GM12878 (cell line): ENCODE measurements around the gene CTIF. TPM values are rescaled to one million over a fixed set of nuclear protein-coding genes. Genes with fewer than 3 reads are reported as not detected.
A peak's percentile ranks its signal among the peaks of the same experiment; 100 is the strongest.

ENCODE experiments used
- ATAC-seq: fragments of 200-7000 bp; cut with Tn5 transposase; 3 replicates; pipeline ENCODE4 v1.9.1; 2020; ENCODE audit warnings: mild to moderate bottlenecking, moderate library complexity
- BruUV-seq: library from RNA; stranded (reverse); fragments of 400-500 nt; replicated peaks from 2 replicates; lab custom pipeline; 2021; lab: Mats Ljungman, UMichigan
- CTCF ChIA-PET: fragments of 300-600 bp; sonication (Branson Sonifier 250); formaldehyde crosslinking; extraction: SDS; loops from one replicate; lab custom pipeline; 2021; ENCODE audit warnings: inconsistent platforms; lab: Yijun Ruan, JAX
- POLR2A ChIA-PET: fragments of 350-600 bp; formaldehyde crosslinking; extraction: SDS; loops from one replicate; lab custom pipeline; 2021; ENCODE audit warnings: inconsistent platforms; lab: Charles Lee
- RAD21 ChIA-PET: fragments of 300-600 bp; sonication (Branson Sonifier 250); formaldehyde crosslinking; loops from one replicate; lab custom pipeline; 2023; ENCODE audit warnings: antibody characterized with exemption; ENCODE audit not compliant: unreplicated experiment; lab: Charles Lee
- SMC1A ChIA-PET: fragments of 300-600 bp; sonication (Branson Sonifier 250); formaldehyde crosslinking; loops from one replicate; lab custom pipeline; 2023; ENCODE audit not compliant: unreplicated experiment, uncharacterized antibody; lab: Charles Lee
- DNase-seq: peaks from one replicate; pipeline ENCODE4 v3.0.0-alpha.2; 2011; ENCODE audit warnings: low read depth, low spot score
- FAIRE-seq: peaks from 3 replicates; lab custom pipeline; 2011; peaks lifted over from hg19 to GRCh38; lab: Jason Lieb, UNC
- H2AFZ ChIP-seq: 2 replicates; pipeline ENCODE4 v1.6.0; 2011; ENCODE audit warnings: low read depth, low read length, control low read depth; ENCODE audit not compliant: control insufficient read depth
- H3K27ac ChIP-seq: 2 replicates; pipeline ENCODE4 v1.5.1; 2011; ENCODE audit warnings: control low read depth; ENCODE audit not compliant: control insufficient read depth, insufficient read depth
- H3K27me3 ChIP-seq, 2 experiments: replicated peaks in 1 of 2; 2 replicates each; pipeline versions ENCODE4 v1.6.0 to v1.6.1; 2011; ENCODE audit warnings: low read length in 1 of 2; ENCODE audit not compliant: control insufficient read depth in 2 of 2, insufficient read depth in 2 of 2
- H3K36me3 ChIP-seq, 2 experiments: 2 replicates each; pipeline ENCODE4 v1.5.1; 2011; ENCODE audit warnings: low read length in 1 of 2; ENCODE audit not compliant: control insufficient read depth in 2 of 2, insufficient read depth in 2 of 2
- H3K4me1 ChIP-seq: 2 replicates; pipeline ENCODE4 v1.6.1; 2011; ENCODE audit warnings: mild to moderate bottlenecking, low read length, moderate library complexity, mixed read lengths; ENCODE audit not compliant: control insufficient read depth, insufficient read depth
- H3K4me2 ChIP-seq: 2 replicates; pipeline ENCODE4 v1.6.0; 2011; ENCODE audit warnings: control low read depth; ENCODE audit not compliant: control insufficient read depth, insufficient read depth
- H3K4me3 ChIP-seq: fragments of 200-600 bp; sonication (generic); 2 replicates; pipeline ENCODE4 v1.5.1; 2016
- H3K79me2 ChIP-seq: 2 replicates; pipeline ENCODE4 v1.6.0; 2011; ENCODE audit warnings: low read length; ENCODE audit not compliant: control insufficient read depth, insufficient read depth
- H3K9ac ChIP-seq: 2 replicates; pipeline ENCODE4 v1.8.0; 2011; ENCODE audit warnings: low read length, control low read depth, mixed read lengths; ENCODE audit not compliant: control insufficient read depth, insufficient read depth
- H3K9me3 ChIP-seq: replicated peaks from 3 replicates; pipeline ENCODE4 v1.5.1; 2011; ENCODE audit warnings: mild to moderate bottlenecking, low read length; ENCODE audit not compliant: control insufficient read depth, insufficient read depth
- H4K20me1 ChIP-seq: 2 replicates; pipeline ENCODE4 v1.6.0; 2011; ENCODE audit not compliant: control insufficient read depth, insufficient read depth
- BACH1 ChIP-seq: fragments of 450-650 bp; IDR thresholded peaks from 2 replicates; pipeline ENCODE4 v1.6.1; 2017; ENCODE audit warnings: mild to moderate bottlenecking, borderline replicate concordance
- CBFB ChIP-seq: IDR thresholded peaks from 2 replicates; pipeline ENCODE4 v1.6.1; 2016; ENCODE audit warnings: antibody characterized with exemption, low read depth
- CHD1 ChIP-seq: IDR thresholded peaks from 2 replicates; pipeline ENCODE4 v1.6.1; 2012; ENCODE audit warnings: low read depth, low read length, improper control_type of control experiment
- CHD4 ChIP-seq: fragments of 200-600 bp; sonication (generic); IDR thresholded peaks from 2 replicates; pipeline ENCODE4 v1.6.1; 2016; ENCODE audit warnings: mild to moderate bottlenecking
- CREM ChIP-seq: IDR thresholded peaks from 2 replicates; pipeline ENCODE4 v1.6.1; 2014; ENCODE audit warnings: antibody characterized with exemption, low read depth
- ELK1 ChIP-seq: IDR thresholded peaks from 2 replicates; pipeline ENCODE4 v1.6.1; 2012; ENCODE audit warnings: low read depth, low read length, improper control_type of control experiment
- IKZF2 ChIP-seq, 2 experiments: fragments of 450-650 bp; IDR thresholded peaks; 2 replicates each; pipeline ENCODE4 v1.6.1; 2017; ENCODE audit warnings: mild to moderate bottlenecking in 2 of 2, moderate library complexity in 2 of 2
- LARP7 ChIP-seq: fragments of 450-650 bp; IDR thresholded peaks from 2 replicates; pipeline ENCODE4 v1.6.1; 2017; ENCODE audit warnings: mild to moderate bottlenecking
- NBN ChIP-seq: fragments of 450-650 bp; IDR thresholded peaks from 2 replicates; pipeline ENCODE4 v1.6.1; 2016
- NFXL1 ChIP-seq: fragments of 450-650 bp; IDR thresholded peaks from 2 replicates; pipeline ENCODE4 v1.6.1; 2017; ENCODE audit warnings: antibody characterized with exemption, mild to moderate bottlenecking, borderline replicate concordance
- RUNX3 ChIP-seq: IDR thresholded peaks from 2 replicates; pipeline ENCODE4 v1.6.1; 2012; ENCODE audit warnings: low read length, inconsistent platforms
- SP1 ChIP-seq: IDR thresholded peaks from one replicate; pipeline ENCODE4 v1.6.1; 2011; ENCODE audit warnings: low read depth, low read length
- SPI1 ChIP-seq: IDR thresholded peaks from 2 replicates; pipeline ENCODE4 v1.6.1; 2011; ENCODE audit warnings: low read depth, mild to moderate bottlenecking, low read length, moderate library complexity, borderline replicate concordance; ENCODE audit not compliant: insufficient read depth
- TAF1 ChIP-seq: IDR thresholded peaks from 2 replicates; pipeline ENCODE4 v1.6.1; 2011; ENCODE audit warnings: mild to moderate bottlenecking, low read depth, low read length, borderline replicate concordance
- TARDBP ChIP-seq: IDR thresholded peaks from 2 replicates; pipeline ENCODE4 v1.6.1; 2016; ENCODE audit warnings: borderline replicate concordance
- WRNIP1 ChIP-seq: IDR thresholded peaks from 2 replicates; pipeline ENCODE4 v1.6.1; 2011; ENCODE audit warnings: low read depth, low read length, improper control_type of control experiment, borderline replicate concordance
- ZNF274 ChIP-seq: IDR thresholded peaks from one replicate; pipeline ENCODE4 v1.8.0; 2011; ENCODE audit not compliant: insufficient read length, insufficient read depth
- ZNF622 ChIP-seq: fragments of 450-650 bp; IDR thresholded peaks from 2 replicates; pipeline ENCODE4 v1.6.1; 2017; ENCODE audit warnings: mild to moderate bottlenecking, inconsistent platforms
- WGBS: methylation state at CpG from one replicate; pipeline ENCODE4 v1.1.6; 2016; ENCODE audit warnings: low lambda C conversion rate; ENCODE audit not compliant: insufficient replicate concordance, insufficient coverage; ENCODE audit errors: missing lambda C conversion rate; 5-methylcytosine and 5-hydroxymethylcytosine counted together
- in situ Hi-C: fragments of 300-500 bp; cut with MboI; formaldehyde crosslinking; loops from 9 replicates; pipeline ENCODE4 v1.14.3; 2018; ENCODE audit warnings: mixed read lengths
- intact Hi-C: fragments of 100-400 bp; cut with micrococcal nuclease; formaldehyde crosslinking; loops from one replicate; pipeline ENCODE4 v1.14.2; 2022; ENCODE audit not compliant: unreplicated experiment
- polyA plus RNA-seq, 11 experiments: library from polyadenylated mRNA; depleted of rRNA in 4 of 11; unstranded in 6 of 11; stranded (reverse) in 5 of 11; fragments of >200 nt; fragmentation: Nextera tagmentation in 4 of 11; fragmentation: Illumina TruSeq in 1 of 11; extraction: Ambion mirVana in 4 of 11; extraction: Trizol in 1 of 11; gene quantifications; 1 replicate in 1 of 11; 2 replicates in 10 of 11; pipeline versions ENCODE4 v1.2.1 to v1.2.3, GENCODE V29; 2011 to 2016; ENCODE audit warnings: inconsistent platforms in 2 of 11, missing spikeins in 2 of 11, low read depth in 1 of 11
- total RNA-seq, 4 experiments: library from RNA; depleted of rRNA in 3 of 4; stranded (reverse); fragments of >200 nt in 3 of 4; fragmentation: Illumina TruSeq in 1 of 4; extraction: Trizol in 1 of 4; gene quantifications; 2 replicates each; pipeline versions ENCODE4 v1.2.1 to v1.2.3, GENCODE V29; 2013 to 2021
- TF ChIP-seq, protein P1 (sequence below): fragments of 450-650 bp; IDR thresholded peaks from 2 replicates; pipeline ENCODE4 v1.6.1; 2016; ENCODE audit warnings: mild to moderate bottlenecking

Gene CTIF
- total and polyA plus RNA-seq, 10 of the 15 experiments (the other 5 are each of a cell fraction or from before 2014, with no cell fraction given) = 0.06 to 11.6 (median 2.5) TPM

DNA sequence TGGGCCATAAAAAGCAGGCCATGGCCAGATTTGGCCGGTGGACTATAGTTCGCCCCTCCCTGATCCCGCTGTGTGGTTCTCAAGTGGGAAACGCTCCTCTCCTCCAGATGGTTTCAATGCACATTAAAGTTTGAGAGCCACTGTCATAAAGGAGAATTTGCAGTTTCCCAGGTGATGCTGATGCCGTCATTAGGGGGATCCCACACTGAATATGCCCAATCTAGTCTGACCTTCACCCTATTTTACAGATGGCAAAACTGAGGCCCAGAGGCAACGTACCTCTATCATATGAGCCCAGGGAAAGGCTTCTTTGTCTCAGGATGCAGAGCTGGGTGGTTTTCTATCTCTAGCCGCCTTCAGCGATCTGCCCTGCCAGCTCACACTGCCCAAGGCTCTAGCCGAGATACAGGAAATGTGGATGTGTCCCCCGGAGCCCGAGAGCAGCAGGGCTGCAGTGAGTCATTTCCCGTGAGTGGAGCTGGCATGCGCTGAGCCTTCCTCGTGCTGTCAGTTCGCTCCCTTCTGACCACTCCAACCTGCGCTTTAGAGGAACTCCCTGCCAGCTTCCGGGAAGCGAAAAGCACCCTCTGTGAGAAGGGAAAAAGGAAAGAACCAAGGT lies 295.7 kb downstream of the CTIF start (continued):
- TF ChIP-seq, protein P1, sequence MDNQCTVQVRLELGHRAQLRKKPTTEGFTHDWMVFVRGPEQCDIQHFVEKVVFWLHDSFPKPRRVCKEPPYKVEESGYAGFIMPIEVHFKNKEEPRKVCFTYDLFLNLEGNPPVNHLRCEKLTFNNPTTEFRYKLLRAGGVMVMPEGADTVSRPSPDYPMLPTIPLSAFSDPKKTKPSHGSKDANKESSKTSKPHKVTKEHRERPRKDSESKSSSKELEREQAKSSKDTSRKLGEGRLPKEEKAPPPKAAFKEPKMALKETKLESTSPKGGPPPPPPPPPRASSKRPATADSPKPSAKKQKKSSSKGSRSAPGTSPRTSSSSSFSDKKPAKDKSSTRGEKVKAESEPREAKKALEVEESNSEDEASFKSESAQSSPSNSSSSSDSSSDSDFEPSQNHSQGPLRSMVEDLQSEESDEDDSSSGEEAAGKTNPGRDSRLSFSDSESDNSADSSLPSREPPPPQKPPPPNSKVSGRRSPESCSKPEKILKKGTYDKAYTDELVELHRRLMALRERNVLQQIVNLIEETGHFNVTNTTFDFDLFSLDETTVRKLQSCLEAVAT = 0 out of 2 replicates have a peak, but pooled peaks have one; percentile 25
- TF ChIP-seq TAF1 (0 out of 2 replicates have a peak, but pooled peaks have one; percentile 17), TARDBP (no peak), CREM (0 out of 2 replicates have a peak, but pooled peaks have one; percentile 15), BACH1 (0 out of 2 replicates have a peak, but pooled peaks have one; percentile 39)

- CTCF ChIA-PET = interaction anchor here (0.6 to 5.8 kb wide), 7 partner anchors 14 to 79 kb away, joined by 3 to 43 read pairs (median 6); no protein-coding TSS in a partner anchor
- BruUV-seq = no TSS peak
- FAIRE-seq (peak; percentile 44), ATAC-seq (peak; percentile 10), DNase-seq (no peak)
- in situ Hi-C loops = no loop called here
- Histone ChIP-seq H4K20me1 (no peaks in the 10 kb centered on the region), H3K4me3 (peak overlapping the region; percentile 70; the same call in 1 of the 2 replicates), H2AFZ (no peak overlapping the region), H3K27me3 (no peaks in the 10 kb centered on the region), H3K9ac (peak overlapping the region; percentile 68), H3K9me3 (no peaks in the 10 kb centered on the region), H3K79me2 (peaks cover 6% of the 10 kb centered on the region), H3K27ac (peak overlapping the region; percentile 93), H3K4me2 (peak overlapping the region; percentile 91), H3K4me1 (peaks cover 41% of the 10 kb centered on the region), H3K36me3 (no peaks in the 10 kb centered on the region)
- 37% methylated on average over 3 of the region's 3 CpGs for WGBS
- RAD21 ChIA-PET = interaction anchor here (0.6 to 6.8 kb wide), 14 partner anchors 14 to 119 kb away, joined by 3 to 72 read pairs (median 6); no protein-coding TSS in a partner anchor
- TF ChIP-seq SP1 = no peak
- TF ChIP-seq RUNX3 = peak; percentile 78
- TF ChIP-seq SPI1 = no peak
- TF ChIP-seq ELK1 = no peak
- no peak for TF ChIP-seq CHD4
- no peak for TF ChIP-seq CBFB
- no peak for TF ChIP-seq NFXL1
- TF ChIP-seq CHD1 = no peak
- TF ChIP-seq ZNF622 = no peak
- TF ChIP-seq ZNF274 = no peak
- no peak for TF ChIP-seq NBN
- no peak for TF ChIP-seq LARP7
- TF ChIP-seq IKZF2 (IDR thresholded peaks at IDR 0.05) = 0 out of 4 replicates have a peak, but pooled peaks of 1 of the 2 experiments have one; percentile 9
- no peak for TF ChIP-seq WRNIP1
- POLR2A ChIA-PET = interaction anchor here (1.0 to 6.3 kb wide), 8 partner anchors 14 to 112 kb away, joined by 3 to 63 read pairs (median 8); no protein-coding TSS in a partner anchor
- intact Hi-C loops = loop anchor here (2.0 kb wide), 3 partner anchors 34 to 114 kb away; no protein-coding TSS in a partner anchor
- SMC1A ChIA-PET = interaction anchor here (0.8 to 9.9 kb wide), 9 partner anchors 14 to 111 kb away, joined by 3 to 129 read pairs (median 45); no protein-coding TSS in a partner anchor
Observed at GRCh38 chr18:48835119-48835518, 296.3 kb downstream of the CTIF start.
